GM19025 (cell line): ENCODE measurements around the gene UBL5.
"Not testable (repeated sequence)": the region's sequence is repeated elsewhere in the genome, so short reads cannot be mapped to it uniquely, and the experiment has no call there.

Experiments
- ATAC-seq: cut with Tn5 transposase; IDR thresholded peaks from one replicate; pipeline ENCODE4 v1.9.1; 2021; ENCODE audit warnings: mild to moderate bottlenecking, low read depth, moderate library complexity; ENCODE audit not compliant: unreplicated experiment

The UBL5 gene

DNA sequence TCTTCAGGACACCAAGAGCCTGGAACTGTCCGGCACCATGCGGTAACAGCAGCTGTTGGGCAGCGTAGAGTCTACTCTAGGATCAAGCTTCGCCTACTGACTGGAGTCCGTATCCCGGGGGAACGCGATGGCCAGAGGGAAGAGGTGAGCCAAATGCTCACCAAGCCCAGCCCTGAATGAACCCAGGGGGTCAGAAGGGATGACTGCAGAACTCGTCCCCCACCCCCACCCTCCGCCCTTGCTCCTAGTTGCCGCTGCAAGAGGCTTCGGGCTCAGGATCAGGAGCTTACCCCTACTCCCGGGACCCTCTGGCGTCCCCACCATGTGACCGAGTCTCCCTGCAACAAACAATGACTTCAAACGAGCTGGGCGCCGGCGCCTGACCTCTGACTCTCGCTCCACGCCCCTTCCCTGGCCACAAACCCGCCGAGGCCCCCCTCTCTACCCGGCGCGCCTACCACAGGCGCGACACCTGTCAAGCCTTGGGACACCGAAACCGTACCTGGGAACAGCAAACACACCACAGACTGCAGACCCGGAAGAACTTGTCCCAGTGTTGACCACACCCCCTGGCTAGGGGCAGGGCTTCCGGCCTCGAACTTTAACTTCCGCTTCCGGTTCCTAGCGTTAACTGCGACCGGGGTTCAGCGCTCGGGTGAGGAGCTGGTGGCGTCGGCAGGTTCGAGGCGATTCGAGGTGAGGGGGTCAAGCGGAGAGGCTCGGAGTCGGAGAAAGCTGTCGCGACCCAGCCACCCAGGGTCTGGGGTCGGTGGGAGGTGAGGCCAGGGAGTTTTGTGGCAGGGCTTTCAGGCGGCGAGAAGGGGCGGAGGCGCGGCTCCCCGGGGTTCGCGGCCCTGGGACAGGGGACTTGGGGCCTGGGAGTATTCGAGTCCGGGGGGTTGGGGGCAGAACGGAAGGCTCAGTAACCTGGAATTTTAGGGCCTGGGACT is at the start of gene UBL5:
TSS of gene UBL5 (plus strand) at position 630 of the 950 bp plus-strand sequence. CDS start 420 bp downstream, outside the sequence.
- peak; percentile 88 for ATAC-seq

DNA sequence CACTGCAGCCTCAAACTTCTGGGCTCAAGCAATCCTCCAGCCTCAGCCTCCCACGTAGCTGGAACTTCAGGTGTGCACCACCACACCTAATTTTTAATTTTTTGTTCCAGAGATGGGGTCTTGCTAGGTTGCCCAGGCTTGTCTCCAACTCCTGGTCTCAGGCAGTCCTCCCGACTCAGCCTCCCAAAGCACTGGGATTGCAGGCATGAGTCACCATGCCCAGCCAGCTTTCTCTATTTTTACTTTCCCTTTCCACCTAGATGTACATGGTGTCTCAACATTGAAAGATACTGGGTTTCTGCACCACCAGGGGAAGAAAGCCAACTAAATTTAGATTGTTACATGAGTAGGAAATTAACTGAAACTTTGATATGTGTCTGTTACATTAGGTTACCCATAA is 45.4 kb upstream of the UBL5 start:
- no peak for ATAC-seq

DNA sequence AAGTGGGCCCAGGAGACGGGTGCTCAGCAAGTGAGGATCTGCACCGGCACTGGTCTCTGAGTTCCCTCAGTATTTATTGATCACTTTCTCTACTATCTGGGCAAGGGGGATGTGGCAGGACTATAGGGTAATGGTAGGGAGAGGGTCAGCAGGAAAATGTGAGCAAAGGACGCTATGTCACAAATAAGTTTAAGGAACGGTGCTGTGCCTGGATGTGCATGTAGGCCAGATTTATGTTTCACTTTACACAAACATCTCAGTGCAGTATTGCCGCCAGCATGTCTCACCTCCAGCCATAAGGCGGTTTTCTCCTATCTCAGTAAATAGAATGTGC is 43.6 kb upstream of the UBL5 start:
- ATAC-seq, result not testable (repeated sequence)

DNA sequence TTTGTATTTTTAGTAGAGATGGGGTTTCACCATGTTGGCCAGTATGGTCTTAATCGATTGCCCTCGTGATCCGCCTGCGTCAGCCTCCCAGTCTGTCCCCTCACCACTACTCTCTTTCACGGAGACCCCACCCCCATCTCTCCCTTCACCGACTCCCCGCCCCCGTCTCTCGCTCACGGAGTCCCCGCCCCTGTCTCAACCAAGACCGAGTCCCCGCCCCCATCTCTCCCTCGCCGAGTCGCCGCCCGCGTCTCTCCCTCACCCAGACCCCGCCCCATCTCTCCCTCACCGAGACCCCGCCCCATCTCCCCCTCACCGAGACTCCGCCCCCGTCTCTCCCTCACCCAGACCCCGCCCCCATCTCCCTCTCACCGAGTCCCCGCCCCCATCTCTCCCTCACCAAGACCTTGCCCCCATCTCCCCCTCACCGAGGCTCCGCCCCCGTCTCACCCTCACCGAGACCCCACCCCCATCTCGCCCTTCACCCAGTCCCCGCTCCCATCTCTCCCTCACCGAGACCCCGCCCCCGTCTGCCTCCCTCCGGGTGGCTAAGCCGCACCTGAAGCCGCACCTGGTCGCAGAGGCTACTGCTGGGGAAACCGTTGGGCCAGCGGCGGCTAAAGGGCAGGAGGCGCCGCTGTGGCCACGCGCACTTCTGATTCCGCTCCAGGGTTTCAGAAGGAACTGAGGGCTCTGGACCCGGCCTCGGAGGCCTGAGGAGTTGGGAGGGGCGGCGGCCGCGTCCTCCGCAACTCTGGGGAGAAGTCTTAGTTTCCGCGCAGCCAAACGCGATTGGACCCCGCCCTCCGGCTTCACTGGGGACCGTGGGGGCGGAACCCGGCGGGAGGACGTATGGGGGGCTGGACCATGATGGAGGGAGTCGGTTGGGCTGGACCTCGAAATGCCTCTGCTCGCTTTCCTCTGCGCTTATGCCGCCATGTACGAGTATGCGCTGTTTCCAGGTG is 42.1 kb upstream of the UBL5 start:
- ATAC-seq, result peak; percentile 61

DNA sequence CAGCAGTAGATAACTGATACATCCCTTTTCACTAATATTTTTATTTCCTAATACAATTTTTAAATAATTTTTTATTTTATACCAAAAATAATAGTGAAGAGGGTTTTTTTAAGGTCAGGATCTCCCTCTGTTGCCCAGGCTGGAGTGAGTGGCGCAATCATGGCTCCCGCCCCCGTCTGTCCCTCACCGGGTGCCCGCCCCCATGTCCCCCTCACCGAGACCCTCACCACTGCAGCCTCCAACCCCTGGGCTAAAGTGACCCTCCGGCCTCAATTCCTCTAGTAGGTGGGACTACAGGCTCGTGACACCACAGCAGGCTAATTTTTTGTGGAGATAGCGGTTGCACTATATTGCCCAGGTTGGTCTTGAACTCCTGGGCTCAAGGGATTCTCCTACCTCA is 41.4 kb upstream of the UBL5 start:
- ATAC-seq, result no peak

DNA sequence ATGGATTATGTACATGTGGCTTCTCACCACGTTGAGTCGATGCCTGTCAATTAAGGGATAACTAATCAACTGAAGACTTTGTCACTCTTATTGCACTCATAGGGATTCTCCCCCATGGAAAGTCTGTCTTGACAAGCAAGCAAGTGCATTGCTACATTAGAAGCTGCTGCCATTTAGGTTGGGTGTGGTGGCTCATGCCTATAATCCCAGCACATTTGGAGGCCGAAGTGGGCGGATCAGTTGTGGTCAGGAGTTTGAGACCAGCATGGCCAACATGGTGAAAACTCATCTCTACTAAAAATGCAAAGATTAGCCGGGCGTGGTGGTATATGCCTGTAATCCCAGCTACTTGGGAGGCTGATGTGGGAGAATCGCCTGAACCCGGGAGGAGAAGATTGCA is 40.9 kb upstream of the UBL5 start:
- no peak for ATAC-seq

DNA sequence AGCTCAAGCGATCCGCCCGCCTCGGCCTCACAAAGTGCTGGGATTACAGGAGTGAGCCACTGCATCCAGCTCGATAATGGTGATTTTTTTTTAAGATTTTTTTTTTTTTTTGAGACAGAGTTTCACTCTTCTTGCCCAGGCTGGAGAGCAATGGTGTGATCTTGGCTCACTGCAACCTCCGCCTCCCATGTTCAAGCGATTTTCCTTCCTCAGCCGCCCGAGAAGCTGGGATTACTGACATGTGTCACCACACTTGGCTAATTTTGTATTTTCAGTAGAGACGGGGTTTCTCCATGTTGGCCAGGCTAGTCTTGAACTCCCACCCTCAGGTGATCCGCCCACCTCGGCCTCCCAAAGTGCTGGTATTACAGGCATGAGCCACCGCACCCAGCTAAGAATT is 39.1 kb upstream of the UBL5 start:
- ATAC-seq, result not testable (repeated sequence)

DNA sequence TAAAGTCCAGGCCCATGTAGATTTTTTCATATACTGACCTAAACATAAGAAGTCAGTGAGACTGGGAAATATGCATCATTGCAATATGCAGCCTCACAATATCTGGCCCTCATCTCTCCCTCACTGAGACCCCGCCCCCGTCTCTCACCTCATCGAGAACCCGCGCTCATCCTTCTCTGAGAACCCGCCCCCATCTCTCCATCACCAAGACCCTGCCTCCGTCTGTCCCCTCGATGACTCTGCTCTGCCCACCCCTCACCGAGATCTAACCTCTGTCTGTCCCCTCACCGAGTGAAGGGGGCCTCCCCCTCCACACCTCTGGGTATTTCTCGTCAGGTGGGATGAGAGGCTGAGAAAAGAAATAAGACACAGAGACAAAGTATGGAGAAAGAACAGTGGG is 38.7 kb upstream of the UBL5 start:
- ATAC-seq, result no peak

DNA sequence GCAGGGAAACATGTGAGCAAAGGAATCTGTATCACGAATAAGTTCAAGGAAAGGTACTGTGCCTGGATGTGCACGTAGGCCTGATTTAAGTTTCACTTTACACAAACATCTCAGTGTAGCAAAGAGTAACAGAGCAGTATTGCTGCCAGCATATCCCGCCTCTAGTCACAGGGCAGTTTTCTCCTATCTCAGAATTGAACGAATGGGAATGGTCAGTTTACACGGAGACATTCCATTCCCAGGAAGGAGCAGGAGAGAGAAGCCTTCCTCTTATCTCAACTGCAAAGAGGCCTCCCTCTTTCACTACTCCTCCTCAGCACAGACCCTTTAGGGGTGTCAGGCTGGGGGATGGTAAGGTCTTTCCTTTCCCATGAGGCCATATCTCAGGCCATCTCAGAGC is 38.1 kb upstream of the UBL5 start:
- not testable (repeated sequence) for ATAC-seq

DNA sequence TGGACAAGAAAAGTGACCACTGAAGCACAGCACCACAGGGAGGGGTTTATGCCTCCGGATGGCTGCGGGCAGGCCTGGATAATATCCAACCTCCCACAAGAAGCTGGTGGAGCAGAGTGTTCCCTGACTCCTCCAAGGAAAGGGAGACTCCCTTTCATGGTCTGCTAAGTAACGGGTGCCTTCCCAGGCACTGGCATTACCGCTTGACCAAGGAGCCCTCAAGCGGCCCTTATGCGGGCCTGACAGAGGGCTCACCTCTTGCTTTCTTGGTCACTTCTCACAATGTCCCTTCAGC is 36.7 kb upstream of the UBL5 start:
- ATAC-seq, result not testable (repeated sequence)

DNA sequence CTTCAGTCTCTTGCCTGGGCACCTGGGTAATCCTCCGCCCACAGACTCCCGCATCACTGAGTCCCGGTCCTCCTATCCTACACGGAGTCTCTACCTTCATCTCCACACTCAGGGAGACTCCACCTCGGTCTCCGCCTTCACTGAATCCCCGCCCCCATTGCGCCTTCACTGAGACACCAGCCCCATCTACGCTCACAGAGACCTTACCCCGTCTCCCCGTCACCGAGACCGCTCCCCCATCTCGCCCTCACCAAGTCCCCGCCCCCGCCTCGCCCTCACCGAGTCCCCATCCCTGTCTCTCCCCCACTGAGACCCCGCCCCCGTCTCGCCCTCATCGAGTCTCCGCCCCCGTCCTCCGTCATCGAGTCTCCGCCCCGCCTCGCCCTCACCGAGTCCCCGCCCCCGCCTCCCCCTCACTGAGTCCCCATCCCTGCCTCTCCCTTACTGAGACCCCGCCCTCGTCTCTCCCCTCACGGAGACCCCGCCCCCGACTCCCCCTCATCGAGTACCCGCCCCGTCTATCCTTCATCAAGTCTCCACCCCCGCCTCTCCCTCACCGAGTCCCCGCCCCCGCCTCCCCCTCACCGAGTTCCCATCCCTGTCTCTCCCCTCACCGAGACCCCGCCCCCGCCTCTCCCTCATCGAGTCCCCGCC is 36.0 kb upstream of the UBL5 start:
- ATAC-seq, result no peak

DNA sequence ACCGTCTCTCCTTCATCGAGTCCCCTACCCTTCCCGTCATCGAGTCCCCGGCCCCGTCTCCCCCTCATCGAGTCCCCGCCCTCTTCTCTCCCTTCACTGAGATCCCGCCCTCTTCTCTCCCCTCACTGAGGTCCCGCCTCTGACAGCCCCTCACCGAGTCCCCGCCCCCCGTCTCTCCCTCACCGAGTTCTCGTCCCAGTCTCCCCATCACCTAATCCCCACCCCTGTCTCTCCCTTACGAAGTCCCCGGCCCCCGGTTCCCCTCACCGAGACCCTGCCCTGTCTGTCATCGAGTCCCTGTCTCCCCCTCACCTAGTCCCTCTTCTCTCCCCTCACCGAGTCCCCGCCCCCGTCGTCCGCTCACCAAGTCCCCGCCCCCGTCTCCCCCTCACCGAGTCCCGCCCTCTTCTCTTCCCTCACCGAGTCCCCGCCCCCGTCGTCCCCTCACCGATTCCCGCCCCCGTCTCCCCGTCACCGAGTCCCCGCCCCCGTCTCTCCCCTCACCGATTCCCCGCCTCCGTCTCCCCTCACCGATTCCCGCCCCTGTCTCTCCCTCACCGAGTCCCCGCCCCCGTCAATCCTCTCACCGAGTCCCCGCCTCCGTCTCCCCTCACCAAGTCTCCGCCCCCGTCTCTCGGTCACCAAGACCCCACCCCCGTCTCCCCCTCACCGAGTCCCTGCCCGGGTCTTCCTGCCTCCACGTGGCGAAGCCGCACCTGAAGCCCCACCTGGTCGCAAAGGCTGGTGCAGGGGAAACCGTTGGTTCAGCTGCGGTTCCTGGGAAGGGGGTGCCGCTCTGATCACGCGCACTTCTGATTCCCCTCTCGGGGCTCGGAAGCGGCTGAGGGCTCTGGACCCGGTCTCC is 35.3 kb upstream of the UBL5 start:
- ATAC-seq, result no peak

DNA sequence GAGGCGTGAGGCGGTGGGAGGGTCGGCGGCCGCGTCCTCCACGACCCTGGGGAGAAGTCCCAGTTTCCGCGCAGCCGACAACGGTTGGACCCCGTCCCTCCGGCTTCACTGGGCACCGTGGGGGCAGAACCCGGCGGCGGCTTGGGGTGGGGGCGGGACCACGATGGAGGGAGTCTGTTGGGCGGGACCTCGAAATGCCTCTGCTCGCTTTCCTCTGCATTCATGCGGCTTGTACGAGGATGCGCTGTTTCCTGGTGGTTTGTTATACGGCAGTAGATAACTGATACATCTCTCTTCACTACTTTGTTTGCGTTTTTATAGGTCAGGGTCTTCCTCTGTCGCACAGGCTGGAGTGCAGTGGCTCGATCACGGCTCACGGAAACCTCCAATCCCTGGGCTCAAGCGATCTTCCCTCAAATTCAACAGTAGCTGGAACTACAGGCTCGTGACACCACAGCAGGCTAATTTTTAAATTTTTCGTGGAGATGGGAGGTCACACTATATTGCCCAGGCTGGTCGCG is 34.6 kb upstream of the UBL5 start:
- no peak for ATAC-seq

DNA sequence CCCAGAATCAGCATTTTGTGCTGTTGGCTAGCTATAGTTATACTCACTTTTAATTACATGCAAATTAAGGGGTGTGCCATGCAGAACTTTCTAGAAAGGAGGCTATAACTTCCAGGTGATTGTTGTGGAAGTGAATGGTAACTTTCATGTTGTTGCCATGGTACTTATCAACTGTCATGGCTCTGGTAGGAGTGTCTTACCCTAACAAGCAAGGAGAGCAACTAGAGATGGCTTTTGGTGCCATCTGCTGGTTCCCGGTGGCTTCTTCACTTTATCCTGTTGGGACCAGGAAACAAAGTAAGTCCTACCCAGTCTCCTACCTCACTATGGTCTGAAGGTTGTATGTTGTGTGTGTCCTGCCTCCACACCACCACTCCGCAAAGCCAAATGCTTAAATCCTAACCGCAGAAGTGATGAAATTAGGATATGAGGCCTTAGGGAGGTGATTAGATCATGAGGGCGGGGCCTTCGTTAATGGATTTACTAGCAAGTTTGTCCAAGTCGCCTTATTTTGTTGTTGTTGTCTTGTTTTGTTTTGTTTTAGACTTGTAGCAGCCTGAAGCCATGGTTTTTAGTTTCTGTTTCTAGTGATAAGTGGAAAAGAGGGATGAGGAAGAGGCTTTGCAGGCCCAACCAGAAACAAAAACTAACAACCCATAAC is 31.5 kb upstream of the UBL5 start:
- no peak for ATAC-seq

DNA sequence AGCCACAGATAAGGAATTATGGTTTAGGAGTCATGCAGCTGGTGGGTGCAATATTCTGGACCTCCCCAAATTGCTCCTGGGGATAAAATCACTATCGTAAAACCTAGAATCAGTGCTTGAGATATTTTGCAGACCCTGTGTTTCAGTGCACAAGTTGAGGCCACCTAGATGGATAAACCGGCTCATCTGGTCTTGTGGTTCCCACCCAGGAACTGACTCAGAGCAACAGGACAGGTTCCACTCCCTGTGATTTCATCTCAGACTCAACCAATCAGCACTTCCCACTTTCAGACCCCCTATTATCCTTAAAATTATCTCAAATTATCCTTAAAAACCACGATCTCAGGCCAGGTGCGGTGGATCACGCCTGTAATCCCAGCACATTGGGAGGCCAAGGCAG is 29.8 kb upstream of the UBL5 start:
- ATAC-seq, result no peak

DNA sequence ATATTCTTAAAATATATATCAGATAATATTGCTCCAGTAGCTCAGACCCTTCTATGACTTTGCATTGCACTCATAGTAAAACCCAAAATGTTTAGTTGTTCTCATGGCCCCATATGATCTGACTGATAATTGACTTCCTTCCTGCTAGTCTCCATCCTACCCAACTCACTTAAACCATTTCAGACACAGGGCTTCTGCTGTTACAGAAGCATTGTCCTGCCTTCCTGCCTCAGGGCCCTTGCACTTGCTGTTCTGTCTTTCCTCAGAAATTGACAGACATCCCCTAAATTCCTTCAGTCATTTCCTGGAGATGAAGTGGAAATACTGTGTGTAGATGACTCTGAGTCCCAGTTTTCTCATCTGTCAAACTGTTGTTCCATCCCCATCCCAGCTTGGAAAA is 28.6 kb upstream of the UBL5 start:
- ATAC-seq, result no peak

DNA sequence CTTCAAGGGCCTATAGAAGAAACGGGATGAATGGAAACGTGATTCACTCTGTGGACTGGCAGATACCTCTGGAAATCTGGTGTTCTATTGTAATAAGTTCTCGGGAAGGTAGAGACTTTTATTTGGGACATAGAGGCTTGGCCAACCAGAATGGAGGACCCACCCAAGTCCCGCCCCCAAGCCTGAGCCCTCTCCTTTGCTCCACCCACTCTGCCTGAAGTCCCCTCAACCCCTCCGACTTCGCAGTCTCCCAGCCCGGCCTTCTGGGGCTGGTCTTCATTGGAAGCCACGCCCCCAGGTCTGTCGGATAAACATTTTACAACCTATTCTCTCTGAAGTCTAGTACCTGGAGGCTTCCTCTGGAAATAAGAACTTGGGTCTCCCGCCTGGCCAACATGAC is 25.7 kb upstream of the UBL5 start:
- ATAC-seq, result no peak

DNA sequence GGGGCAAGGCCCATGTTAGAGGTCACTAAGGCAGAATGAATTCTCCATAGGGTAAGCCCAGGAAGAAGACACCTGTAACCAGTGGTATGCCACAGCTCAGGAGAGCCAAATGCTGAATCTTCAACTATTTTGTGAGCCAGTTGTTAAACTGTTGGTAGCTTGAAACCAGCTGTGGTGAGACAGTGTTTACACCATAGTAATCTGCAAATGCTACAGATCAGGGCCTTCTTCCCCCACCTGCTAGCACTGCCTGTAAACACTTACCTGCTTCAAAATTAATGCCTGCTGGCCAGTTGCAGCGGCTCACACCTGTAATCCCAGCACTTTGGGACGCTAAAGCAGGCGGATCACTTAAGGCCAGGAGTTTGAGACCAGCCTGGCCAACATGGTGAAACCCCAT is 20.9 kb upstream of the UBL5 start:
- no peak for ATAC-seq
